ENCODE data around the gene FANCM. TPM values are rescaled to one million over a fixed set of nuclear protein-coding genes. Genes with fewer than 3 reads are reported as not detected.

FANCM gene
- total RNA-seq, 1 experiment from 2014 or later = 11.9 TPM

GRCh38 chr14:45210159-45210558, 74.4 kb downstream of the FANCM start:
- H3K9me3 ChIP-seq (ENCODE audit: control insufficient read depth, low read depth, low read length) = no peaks in the 10 kb centered on the region
- H4K5ac ChIP-seq (ENCODE audit: insufficient read length, low read depth, low read length) = no peak overlapping the region
- no peak overlapping the region for H4K8ac ChIP-seq (replicated peaks; ENCODE audit: insufficient read length, low read depth, low read length)
- no peak overlapping the region for H2BK5ac ChIP-seq (ENCODE audit: insufficient read length, low read length)
- H3T11ph ChIP-seq (ENCODE audit: low read length) = no peak overlapping the region
- H2BK20ac ChIP-seq (ENCODE audit: low read depth, low read length, poor library complexity, severe bottlenecking) = no peak overlapping the region
- no peak overlapping the region for H3K4me2 ChIP-seq (ENCODE audit: insufficient read depth, insufficient read length, low read length)
- no peak overlapping the region for H3K23ac ChIP-seq (ENCODE audit: insufficient read length, low read depth, low read length)
- no peaks in the 10 kb centered on the region for H3K27me3 ChIP-seq (ENCODE audit: insufficient read depth, low read length)
- H3K56ac ChIP-seq (ENCODE audit: insufficient read length, low read depth, low read length) = no peak overlapping the region
- H3K79me1 ChIP-seq (ENCODE audit: insufficient read depth, low read depth, low read length, poor library complexity, severe bottlenecking) = no peaks in the 10 kb centered on the region
- no peaks in the 10 kb centered on the region for H3K9me3 Mint-ChIP-seq
- H3K4ac ChIP-seq (ENCODE audit: low read depth, low read length) = no peak overlapping the region
- no peak overlapping the region for H3K18ac ChIP-seq (ENCODE audit: insufficient read length, low read depth, low read length)
- no peak overlapping the region for H2BK120ac ChIP-seq (ENCODE audit: low read depth, low read length, poor library complexity, severe bottlenecking)
- H3K4me3 Mint-ChIP-seq = no peak overlapping the region
- no peak overlapping the region for H2BK12ac ChIP-seq (ENCODE audit: insufficient read length, low read depth, low read length)
- H4K91ac ChIP-seq (ENCODE audit: insufficient read length, low read depth, low read length) = no peak overlapping the region
- H2BK15ac ChIP-seq (ENCODE audit: low read depth, low read length) = no peak overlapping the region
- no peaks in the 10 kb centered on the region for H3K79me2 ChIP-seq (ENCODE audit: insufficient read depth, low read length)
- H2AFZ ChIP-seq (ENCODE audit: low read length) = no peak overlapping the region
- no peak for TF ChIP-seq CTCF (conservative IDR thresholded peaks at IDR 0.05)
- WGBS (ENCODE audit: extremely low coverage, insufficient read length, low lambda C conversion rate) = no CpG with 5 or more reads among the region's 1 CpG
- no peaks in the 10 kb centered on the region for H3K23me2 ChIP-seq (ENCODE audit: insufficient read length, low read depth, low read length, poor library complexity, severe bottlenecking)
- peaks cover 2% of the 10 kb centered on the region for H4K20me1 ChIP-seq (ENCODE audit: control insufficient read depth, insufficient read depth, insufficient read length)
- no peaks in the 10 kb centered on the region for H3K27me3 Mint-ChIP-seq (ENCODE audit: low read depth)
- H3K4me1 ChIP-seq (ENCODE audit: insufficient read depth, low read length) = peaks cover 7% of the 10 kb centered on the region; the same call in 1 of the 2 replicates
- H3K14ac ChIP-seq (ENCODE audit: insufficient read depth, low read length) = no peak overlapping the region
- H3K27ac Mint-ChIP-seq = no peak overlapping the region
- peaks cover 8 to 15% of the 10 kb centered on the region in 2 experiments for H3K4me1 Mint-ChIP-seq
- H2AK5ac ChIP-seq (ENCODE audit: insufficient read length, low read length) = no peak overlapping the region
- H3K36me3 Mint-ChIP-seq (ENCODE audit: insufficient read depth in 1 of 3, low read depth in 3 of 3) = peaks cover 17 to 72% (median 61%) of the 10 kb centered on the region in 3 experiments
- no peak for DNase-seq
- H3K9ac ChIP-seq (ENCODE audit: extremely low read depth, insufficient read length, low read length) = no peak overlapping the region
- no peak overlapping the region for H3K27ac ChIP-seq (ENCODE audit: insufficient read length, low read depth, low read length)

Measured in H9 (cell line).